ENCODE data around the gene TJP3.

The TJP3 gene

DNA sequence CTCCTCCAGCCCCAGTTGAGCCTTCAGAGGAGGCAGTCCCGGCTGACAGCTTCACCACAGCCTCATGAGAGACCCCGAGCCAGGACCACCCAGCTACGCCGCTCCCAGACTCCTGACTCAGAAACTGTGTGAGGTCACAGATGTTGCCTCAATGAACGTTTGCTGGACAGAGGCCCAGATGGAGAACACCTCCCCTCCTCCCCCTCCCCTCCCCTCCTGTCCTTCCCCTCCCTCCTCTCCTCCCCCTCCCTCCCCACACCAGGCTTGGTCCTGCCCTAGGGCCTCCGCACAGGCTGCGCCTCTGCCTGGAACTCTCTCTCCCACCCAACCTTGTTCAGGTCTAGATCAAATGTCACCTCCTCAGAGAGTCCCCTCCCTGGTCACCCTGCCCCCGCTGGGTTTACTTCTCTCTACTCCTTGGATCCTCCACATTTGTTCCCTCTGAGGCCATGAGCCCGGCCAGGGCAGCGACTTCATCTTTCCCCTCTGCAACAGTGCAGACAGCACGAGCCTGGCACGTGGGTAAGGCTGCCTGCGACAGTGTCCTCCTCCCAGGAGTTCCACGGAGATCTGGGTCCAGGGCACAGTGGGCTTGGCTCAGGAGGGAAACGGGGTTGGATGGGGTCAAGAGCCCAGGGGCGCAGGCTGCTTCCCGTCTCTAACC, 25.3 kb upstream of the TJP3 start:
- Mint-ChIP-seq H3K4me3 (no peak overlapping the region), H3K27me3 (no peaks in the 10 kb centered on the region), H3K9me3 (peaks cover 0 to 11% of the 10 kb centered on the region in 2 donors), H3K4me1 (peaks cover 27% of the 10 kb centered on the region), H3K27ac (no peak overlapping the region)
- no peak for ATAC-seq
- no peak for DNase-seq

DNA sequence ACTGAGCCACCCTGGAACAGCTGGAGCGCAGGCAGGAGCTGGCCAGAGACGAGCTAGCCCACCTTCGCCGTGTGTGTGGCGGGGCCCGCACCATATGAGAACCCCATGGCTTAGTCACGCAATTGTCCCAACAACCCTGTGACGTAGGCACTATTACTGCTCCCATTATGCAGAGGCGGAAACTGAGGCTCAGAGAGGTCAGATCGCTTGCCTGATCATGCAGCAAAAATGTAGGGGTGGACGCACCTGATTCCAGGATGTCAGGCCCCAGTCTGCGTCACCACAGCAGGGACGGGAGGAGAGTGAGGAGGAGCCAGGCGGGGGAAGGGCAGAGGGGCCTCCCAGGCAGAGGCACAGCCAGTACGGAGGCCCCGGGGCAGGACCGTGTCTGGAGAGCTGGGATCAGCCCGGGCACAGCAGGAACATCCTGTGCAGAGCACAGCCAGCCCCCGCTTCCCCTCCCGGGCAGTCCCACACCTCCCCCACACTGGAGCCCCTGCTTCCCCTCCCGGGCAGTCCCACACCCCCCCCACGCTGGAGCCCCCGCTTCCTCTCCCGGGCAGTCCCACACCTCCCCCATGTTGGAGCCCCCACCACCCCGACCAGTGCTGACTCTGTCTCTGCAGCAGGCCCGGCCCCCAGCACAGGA, 24.7 kb upstream of the TJP3 start:
- no peak for ATAC-seq
- Mint-ChIP-seq H3K9me3 (peaks cover 0 to 11% of the 10 kb centered on the region in 2 donors), H3K27me3 (no peaks in the 10 kb centered on the region), H3K27ac (no peak overlapping the region), H3K4me3 (peak overlapping the region; percentile 4 to 31), H3K4me1 (peaks cover 33% of the 10 kb centered on the region)
- DNase-seq: no peak

DNA sequence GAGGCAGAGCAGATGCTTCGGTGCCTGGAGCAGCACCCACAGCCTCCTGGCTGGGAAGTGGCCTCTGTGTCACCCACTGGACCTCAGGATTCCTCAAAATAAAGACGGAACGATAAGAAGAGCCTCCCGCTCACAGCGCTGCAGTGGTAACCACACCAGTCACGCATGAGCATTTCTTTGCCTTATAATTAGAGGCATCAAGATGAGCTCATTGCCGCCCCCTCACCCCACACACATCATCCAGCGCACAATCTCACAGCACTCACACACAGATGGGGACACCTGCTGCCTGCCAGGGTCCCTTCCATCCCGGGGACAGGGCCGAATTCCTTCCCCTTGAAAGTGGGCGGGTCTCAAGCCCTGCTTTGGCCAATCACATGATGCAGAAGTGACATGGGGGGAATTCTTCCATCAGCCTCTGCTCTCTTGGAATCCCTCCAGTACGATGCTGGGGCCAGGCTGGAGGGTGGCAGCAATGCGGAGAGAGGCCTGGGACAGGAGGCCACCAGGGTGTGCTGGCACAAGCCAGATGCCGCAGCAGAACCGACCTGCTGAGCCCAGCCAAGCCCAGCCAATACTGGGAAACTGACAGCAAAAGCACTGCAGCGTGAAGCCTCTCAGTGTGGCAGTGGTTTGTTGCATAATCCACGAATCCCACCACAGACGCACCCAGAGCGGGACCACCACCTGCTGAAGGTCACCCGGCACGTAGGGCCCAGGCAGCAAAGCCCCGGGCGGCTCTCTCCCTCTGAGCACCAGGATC, 23.9 kb upstream of the TJP3 start:
- Mint-ChIP-seq H3K27ac (no peak overlapping the region), H3K4me3 (peak overlapping the region; percentile 4 to 31), H3K9me3 (peaks cover 0 to 11% of the 10 kb centered on the region in 2 donors), H3K27me3 (no peaks in the 10 kb centered on the region), H3K4me1 (peaks cover 40% of the 10 kb centered on the region)
- ATAC-seq: no peak
- DNase-seq: no peak

DNA sequence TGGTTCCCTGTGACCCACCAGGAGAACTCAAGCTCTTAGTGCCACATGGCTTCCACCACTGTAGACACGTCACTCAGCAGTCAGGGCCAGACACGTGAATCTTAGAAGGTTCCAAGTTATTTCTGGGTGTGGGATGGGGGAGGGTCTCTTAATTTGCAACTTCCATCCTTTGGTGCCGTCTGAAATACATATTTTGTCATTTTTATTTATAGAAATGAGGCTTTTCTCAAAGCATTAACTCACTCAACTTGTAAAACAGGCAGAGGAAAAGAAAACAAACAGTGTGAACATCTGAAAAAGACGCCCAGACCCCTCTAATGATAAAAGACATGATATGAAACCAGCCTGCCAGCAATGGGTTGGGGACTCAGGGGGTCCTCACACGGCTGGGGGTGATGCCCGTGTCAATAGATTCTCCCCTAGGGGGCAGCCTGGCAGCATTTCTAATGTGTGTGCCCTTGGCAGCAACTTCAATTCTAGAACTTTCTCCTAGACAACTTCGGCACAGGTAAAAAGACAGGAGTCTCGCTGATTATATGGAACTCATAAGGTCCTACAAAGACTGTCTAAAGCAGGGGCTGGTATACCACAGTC, 23.3 kb upstream of the TJP3 start:
- Mint-ChIP-seq H3K27ac (no peak overlapping the region), H3K9me3 (peaks cover 5 to 11% of the 10 kb centered on the region in 2 donors), H3K27me3 (no peaks in the 10 kb centered on the region), H3K4me1 (peaks cover 47% of the 10 kb centered on the region), H3K4me3 (no peak overlapping the region)
- no peak for DNase-seq
- no peak for ATAC-seq

DNA sequence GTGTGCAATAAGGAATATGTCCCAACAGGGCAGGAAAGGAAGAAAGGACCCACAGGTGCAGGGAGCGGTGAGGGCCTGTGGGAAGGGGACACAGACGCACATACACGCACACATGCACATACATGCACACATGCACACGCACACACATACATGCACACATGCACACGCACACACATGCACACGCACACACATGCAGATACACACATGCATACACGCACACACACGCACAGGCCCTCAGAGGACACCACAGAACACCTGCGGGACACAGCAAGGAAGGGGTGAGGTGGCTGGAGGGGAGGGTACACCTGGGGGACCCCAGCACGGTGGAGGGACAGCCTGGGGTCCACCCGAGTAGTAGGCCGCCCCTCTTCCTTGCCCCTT, 20.8 kb upstream of the TJP3 start:
- peak overlapping the region; percentile 55 to 93 for H3K27ac Mint-ChIP-seq
- H3K9me3 Mint-ChIP-seq: peaks cover 16 to 26% of the 10 kb centered on the region in 2 donors
- no peaks in the 10 kb centered on the region for H3K27me3 Mint-ChIP-seq
- H3K4me3 Mint-ChIP-seq: peak overlapping the region; percentile 72 to 75
- DNase-seq: no peak
- ATAC-seq: peak; percentile 3
- peaks cover 72% of the 10 kb centered on the region for H3K4me1 Mint-ChIP-seq

DNA sequence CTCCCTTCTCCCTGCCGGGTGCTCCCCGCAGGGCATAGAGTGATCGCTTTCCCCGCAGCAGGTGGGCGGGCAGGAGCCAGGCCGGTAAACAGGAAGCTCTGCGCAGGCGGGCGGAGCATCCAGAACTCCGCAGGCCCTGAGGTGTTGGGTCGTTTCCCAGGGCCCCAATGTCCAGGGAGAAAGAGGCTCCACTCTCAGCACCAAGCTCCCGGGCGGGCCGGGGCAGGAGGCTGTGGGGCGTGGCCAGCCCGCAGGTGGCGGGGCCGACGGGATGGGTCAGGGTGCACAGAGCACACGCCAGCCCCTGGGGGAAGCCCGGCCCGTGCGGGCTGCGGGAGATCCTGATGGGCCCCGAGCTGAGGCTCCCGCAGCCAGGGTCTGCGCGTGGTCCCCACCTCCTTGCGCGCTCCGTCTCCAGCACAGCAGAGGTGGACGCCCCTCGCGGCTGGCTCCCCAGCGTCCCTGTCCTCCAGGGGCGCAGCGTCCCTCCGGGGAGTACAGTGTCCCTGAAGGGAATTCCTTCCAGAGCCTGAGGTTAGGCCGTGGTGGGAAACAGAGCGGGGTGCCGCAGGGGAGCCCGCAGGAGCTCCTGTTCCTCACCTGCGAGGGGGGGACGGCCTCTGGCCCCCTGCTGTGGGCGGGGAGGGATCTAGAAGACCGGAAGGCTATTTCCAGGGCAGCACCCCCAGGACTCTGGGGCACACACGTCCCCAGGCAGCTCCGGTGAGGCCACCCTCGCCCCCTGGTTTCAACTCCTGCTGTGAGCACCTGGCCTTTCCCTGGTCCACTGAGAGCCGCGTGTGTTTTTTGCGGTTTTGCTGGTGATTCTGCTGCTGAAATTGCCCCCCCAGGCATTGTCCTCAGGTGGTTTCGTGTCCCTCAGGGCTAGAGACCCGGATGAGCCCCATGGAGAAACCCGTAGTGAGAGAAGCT, 20.1 kb upstream of the TJP3 start:
- H3K9me3 Mint-ChIP-seq: peaks cover 16 to 26% of the 10 kb centered on the region in 2 donors
- peaks cover 78% of the 10 kb centered on the region for H3K4me1 Mint-ChIP-seq
- peak overlapping the region in 1 of 2 donors; percentile 33 for H3K27ac Mint-ChIP-seq
- H3K4me3 Mint-ChIP-seq: peak overlapping the region; percentile 72 to 84
- H3K27me3 Mint-ChIP-seq: no peaks in the 10 kb centered on the region
- ATAC-seq (peak; percentile 54), DNase-seq (peak in 1 of 2 donors; percentile 41)

DNA sequence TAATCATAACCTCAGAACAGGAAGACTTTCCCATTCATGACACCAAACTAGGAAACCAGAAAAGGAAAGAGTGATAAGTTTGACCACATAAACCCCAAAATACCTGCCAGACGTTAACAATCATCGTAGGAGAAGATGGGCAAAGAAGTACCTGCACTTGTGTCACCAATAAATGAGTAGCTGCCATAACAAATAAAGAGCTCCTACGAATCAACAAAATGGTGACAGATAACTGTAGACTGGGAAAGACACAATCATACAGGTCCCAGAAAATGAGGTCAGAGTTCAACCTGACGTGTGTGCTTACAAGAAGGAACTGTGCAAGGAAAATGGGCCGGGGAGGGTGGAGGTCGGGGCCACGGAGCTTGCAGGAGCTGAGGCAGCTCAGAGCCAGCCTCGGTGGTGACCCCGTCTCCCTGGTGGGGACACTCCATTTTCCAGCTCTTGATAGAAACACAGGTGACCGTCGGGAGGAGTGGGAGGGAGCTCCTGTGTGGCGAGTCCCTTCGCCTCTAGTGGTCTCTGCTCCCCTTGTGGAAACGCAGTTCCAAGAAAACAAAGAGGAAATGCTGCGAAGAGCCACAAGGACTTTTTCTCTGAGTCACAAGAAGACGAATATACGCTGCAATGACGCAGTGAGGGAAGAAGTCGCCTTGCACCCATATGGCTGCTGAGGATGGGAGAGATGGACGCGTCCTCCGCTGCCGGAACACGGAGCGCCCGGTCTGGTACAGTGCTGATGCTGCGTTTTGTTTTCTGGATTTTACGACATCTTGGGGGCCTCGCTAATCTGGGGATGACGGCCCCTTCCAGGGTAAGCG, 17.4 kb upstream of the TJP3 start:
- peaks cover 75% of the 10 kb centered on the region for H3K4me1 Mint-ChIP-seq
- H3K27ac Mint-ChIP-seq: peak overlapping the region in 1 of 2 donors; percentile 19
- peak in 1 of 2 donors; percentile 60 for DNase-seq
- ATAC-seq: peak; percentile 69
- no peaks in the 10 kb centered on the region for H3K27me3 Mint-ChIP-seq
- H3K4me3 Mint-ChIP-seq: peak overlapping the region; percentile 49 to 54
- peaks cover 15 to 16% of the 10 kb centered on the region in 2 donors for H3K9me3 Mint-ChIP-seq

DNA sequence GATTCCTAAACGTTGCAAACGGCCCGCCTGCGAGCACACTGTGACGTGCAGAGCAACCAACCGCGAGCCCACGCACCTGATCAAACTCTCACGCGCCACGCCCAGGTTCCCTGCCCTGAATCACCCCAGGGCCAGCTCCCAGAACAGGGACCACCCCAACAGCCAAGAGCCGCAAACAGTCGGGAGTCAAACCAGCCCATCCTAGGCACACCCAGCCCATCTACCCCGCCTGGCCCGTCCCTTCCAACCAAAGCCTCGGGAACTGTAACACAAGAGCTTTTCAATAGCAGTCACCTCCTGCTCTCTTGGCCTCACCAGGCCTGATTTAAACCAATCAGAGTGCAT, 16.8 kb upstream of the TJP3 start:
- H3K4me3 Mint-ChIP-seq: peak overlapping the region; percentile 49 to 54
- no peak overlapping the region for H3K27ac Mint-ChIP-seq
- ATAC-seq (no peak), DNase-seq (no peak)
- peaks cover 78% of the 10 kb centered on the region for H3K4me1 Mint-ChIP-seq
- H3K27me3 Mint-ChIP-seq: no peaks in the 10 kb centered on the region
- H3K9me3 Mint-ChIP-seq: peaks cover 15 to 16% of the 10 kb centered on the region in 2 donors

DNA sequence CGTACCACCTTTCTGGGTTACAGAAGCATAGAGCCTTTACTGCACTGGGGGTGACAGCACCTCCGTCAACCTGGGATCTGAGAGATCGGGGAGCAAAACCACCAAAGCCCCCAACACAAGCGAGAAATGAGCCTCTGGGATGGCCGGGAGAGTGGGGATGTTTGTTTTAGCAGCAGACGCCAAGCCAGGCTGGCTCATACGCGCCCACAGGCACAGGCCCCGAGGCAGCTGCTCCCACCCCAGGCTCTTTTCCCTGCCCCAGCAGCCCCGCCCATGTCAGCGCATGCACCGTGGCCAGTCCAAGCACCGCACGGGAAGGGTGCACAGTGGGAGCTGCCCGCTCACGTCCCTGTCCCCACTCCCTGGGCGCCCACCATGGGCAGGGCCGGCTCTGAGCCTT, 16.5 kb upstream of the TJP3 start:
- Mint-ChIP-seq H3K4me1 (peaks cover 81% of the 10 kb centered on the region), H3K4me3 (peak overlapping the region; percentile 49 to 56), H3K9me3 (peaks cover 15 to 16% of the 10 kb centered on the region in 2 donors), H3K27me3 (no peaks in the 10 kb centered on the region), H3K27ac (no peak overlapping the region)
- ATAC-seq: no peak
- no peak for DNase-seq

DNA sequence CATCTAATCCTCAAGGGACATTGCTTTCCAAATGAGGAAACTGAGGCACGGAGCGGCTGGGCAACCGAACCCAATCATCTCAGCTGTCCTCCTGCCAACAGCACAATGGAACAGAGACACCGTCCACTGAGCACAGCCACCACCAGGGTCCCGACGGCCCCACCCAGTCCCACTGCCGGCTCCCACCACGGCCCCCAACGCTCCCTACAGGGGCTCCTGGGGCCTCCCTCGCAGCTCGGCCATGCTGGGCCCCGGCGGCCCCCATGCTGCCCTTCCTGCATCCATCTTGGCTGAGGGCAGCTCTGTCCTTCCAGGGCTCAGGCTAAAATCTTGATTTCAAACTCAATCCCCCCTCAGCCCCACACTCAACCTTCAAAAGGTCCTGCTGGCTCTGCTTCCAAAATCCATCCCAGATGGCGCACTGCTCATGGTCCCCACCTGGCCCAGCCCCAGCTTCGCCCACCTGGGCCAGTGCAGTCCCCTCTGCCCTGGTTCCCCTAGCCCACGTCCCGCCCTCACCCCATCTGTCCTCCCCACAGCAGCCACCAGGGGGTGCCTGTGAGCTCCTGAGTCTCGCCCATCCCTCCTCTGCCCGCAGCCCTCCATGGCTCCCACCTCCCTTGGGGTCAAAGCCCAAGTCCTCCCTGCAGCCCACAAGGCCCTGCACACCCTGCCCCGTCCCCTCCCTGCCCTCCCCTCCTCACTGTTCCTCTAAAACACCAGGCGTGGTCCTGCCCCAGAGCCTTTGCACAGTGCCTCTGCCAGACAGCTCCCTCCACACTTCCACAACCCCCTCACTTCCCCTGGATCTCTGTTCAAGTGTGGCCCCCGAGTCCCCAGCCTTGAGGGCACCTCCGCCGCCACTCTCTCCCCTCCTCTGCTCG, 15.8 kb upstream of the TJP3 start:
- peak overlapping the region in 1 of 2 donors; percentile 56 for H3K4me3 Mint-ChIP-seq
- DNase-seq (peak; percentile 51 to 60), ATAC-seq (no peak)
- peak overlapping the region; percentile 26 to 56 for H3K27ac Mint-ChIP-seq
- peaks cover 15 to 16% of the 10 kb centered on the region in 2 donors for H3K9me3 Mint-ChIP-seq
- H3K27me3 Mint-ChIP-seq: no peaks in the 10 kb centered on the region
- peaks cover 82% of the 10 kb centered on the region for H3K4me1 Mint-ChIP-seq

DNA sequence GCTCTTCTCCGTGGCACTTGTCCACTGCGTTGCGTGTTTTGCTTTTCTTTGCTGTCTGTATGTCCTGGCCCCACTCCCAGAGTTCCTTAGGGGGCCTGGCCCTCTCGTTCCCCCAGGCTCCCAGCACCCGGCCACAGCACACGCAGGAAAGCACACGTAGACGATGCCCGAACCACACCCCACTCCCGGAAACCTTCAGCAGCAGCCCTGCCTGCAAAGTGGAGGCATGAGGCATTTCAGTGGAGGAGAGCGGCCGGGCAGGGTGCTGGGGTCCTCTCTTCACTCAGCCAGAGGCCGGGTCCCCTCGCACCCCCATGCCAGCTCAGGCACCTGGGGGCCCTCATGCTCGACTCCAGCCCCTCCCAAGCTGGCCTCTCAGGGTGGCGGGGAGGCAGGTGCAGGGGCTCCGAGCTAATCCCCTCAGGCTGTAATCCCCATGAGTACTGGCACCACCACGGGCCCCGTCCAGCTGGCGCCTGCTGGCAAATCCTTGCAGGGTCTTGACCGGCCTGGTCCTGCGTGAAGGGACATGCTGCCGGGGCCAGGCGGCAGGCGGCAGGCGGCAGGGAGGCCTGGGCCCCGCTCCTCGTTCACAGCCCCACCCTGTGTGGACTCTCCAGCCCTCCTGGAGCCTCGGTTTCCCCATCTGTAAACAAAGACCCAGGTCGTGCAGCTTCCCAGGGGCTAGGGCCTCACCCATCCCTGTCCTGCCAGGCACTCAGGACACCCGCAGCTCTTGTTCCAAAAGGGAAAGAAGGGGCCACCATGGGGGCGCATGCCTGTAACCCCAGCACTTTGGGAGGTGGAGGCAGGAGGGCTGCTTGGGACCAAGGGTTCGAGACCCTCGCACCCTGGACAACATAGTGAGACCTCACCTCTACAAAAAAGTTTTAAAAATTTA, 14.9 kb upstream of the TJP3 start:
- Mint-ChIP-seq H3K4me1 (peaks cover 82% of the 10 kb centered on the region), H3K4me3 (no peak overlapping the region), H3K27me3 (no peaks in the 10 kb centered on the region), H3K27ac (peak overlapping the region in 1 of 2 donors; percentile 34), H3K9me3 (peaks cover 15 to 16% of the 10 kb centered on the region in 2 donors)
- ATAC-seq (no peak), DNase-seq (no peak)

DNA sequence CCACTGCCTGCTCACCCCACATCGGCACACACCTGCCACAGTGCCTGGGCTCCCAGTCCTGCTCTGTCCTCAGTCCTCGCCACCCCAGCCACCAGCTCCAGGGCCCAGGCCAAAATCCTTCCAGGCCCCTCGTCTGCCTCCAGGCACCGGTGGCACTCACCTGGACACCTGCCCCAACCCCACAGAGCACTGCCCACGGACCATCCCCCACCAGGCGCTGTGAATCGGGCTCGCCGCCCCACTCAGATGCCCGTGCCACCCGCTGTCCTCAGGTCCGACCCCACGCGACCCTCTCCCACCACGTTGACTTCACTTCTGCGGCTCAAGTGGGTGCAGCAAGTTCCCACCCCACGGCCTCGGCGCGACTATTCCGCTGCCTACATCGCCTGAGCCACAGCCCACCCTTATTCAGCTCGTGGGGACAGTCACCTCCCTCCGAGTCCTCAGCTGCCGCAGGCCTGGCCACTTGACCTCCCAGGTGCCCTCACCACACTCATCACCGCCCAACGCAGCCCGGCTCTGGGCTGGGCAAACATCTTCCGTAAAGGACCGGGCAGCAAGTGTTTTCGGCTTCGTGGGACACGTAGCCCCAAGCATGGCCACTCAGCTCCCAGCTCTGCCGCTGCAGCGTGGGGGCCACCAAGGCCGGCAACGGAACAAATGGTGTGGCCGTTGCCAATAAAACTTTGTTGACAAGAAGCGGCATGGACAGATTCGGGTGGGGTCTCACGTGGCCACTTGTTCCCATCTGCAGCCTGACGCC, 13.6 kb upstream of the TJP3 start:
- Mint-ChIP-seq H3K4me1 (peaks cover 82% of the 10 kb centered on the region), H3K27me3 (no peaks in the 10 kb centered on the region), H3K4me3 (no peak overlapping the region), H3K27ac (no peak overlapping the region), H3K9me3 (peaks cover 14 to 15% of the 10 kb centered on the region in 2 donors)
- DNase-seq (no peak), ATAC-seq (no peak)
